ENCODE results near the gene NAV2.
A peak's percentile ranks its signal among the peaks of the same experiment; 100 is the strongest.

The NAV2 gene

GRCh38 chr11:19702620-19703019 lies 10.0 kb upstream of the NAV2 start:
- Histone ChIP-seq H3K36me3 (ENCODE audit: control insufficient read depth in 2 of 2, insufficient read depth in 2 of 2, low read length in 2 of 2) (no peaks in the 10 kb centered on the region), H3K4me3 (ENCODE audit: low read length in 2 of 2) (no peak overlapping the region), H3K27ac (ENCODE audit: low read depth in 2 of 2, low read length in 2 of 2) (no peak overlapping the region), H3K27me3 (ENCODE audit: control insufficient read depth in 2 of 2, insufficient read depth in 2 of 2, low read length in 2 of 2) (no peaks in the 10 kb centered on the region), H3K9me3 (ENCODE audit: control insufficient read depth in 2 of 2, low read length in 2 of 2) (no peaks in the 10 kb centered on the region), H3K9ac (ENCODE audit: low read depth in 1 of 2, low read length in 2 of 2) (no peak overlapping the region), H3K4me1 (ENCODE audit: control insufficient read depth in 2 of 2, insufficient read depth in 2 of 2, low read length in 2 of 2) (no peaks in the 10 kb centered on the region)

- Histone ChIP-seq H3K9ac (ENCODE audit: low read depth in 1 of 2, low read length in 2 of 2) (no peak overlapping the region), H3K9me3 (ENCODE audit: control insufficient read depth in 2 of 2, low read length in 2 of 2) (no peaks in the 10 kb centered on the region), H3K4me1 (ENCODE audit: control insufficient read depth in 2 of 2, insufficient read depth in 2 of 2, low read length in 2 of 2) (no peaks in the 10 kb centered on the region), H3K27ac (ENCODE audit: low read depth in 2 of 2, low read length in 2 of 2) (no peak overlapping the region), H3K4me3 (ENCODE audit: low read length in 2 of 2) (no peak overlapping the region), H3K27me3 (ENCODE audit: control insufficient read depth in 2 of 2, insufficient read depth in 2 of 2, low read length in 2 of 2) (no peaks in the 10 kb centered on the region), H3K36me3 (ENCODE audit: control insufficient read depth in 2 of 2, insufficient read depth in 2 of 2, low read length in 2 of 2) (no peaks in the 10 kb centered on the region)
Observed at GRCh38 chr11:19703211-19703610, 9.4 kb upstream of the NAV2 start.

GRCh38 chr11:19704213-19704612 lies 8.4 kb upstream of the NAV2 start:
- H3K36me3 ChIP-seq (ENCODE audit: control insufficient read depth in 2 of 2, insufficient read depth in 2 of 2, low read length in 2 of 2): no peaks in the 10 kb centered on the region
- H3K4me1 ChIP-seq (ENCODE audit: control insufficient read depth in 2 of 2, insufficient read depth in 2 of 2, low read length in 2 of 2): no peaks in the 10 kb centered on the region
- no peaks in the 10 kb centered on the region for H3K9me3 ChIP-seq (ENCODE audit: control insufficient read depth in 2 of 2, low read length in 2 of 2)
- no peak overlapping the region for H3K9ac ChIP-seq (ENCODE audit: low read depth in 1 of 2, low read length in 2 of 2)
- H3K27me3 ChIP-seq (ENCODE audit: control insufficient read depth in 2 of 2, insufficient read depth in 2 of 2, low read length in 2 of 2): no peaks in the 10 kb centered on the region
- H3K4me3 ChIP-seq (ENCODE audit: low read length in 2 of 2): no peak overlapping the region
- no peak overlapping the region for H3K27ac ChIP-seq (ENCODE audit: low read depth in 2 of 2, low read length in 2 of 2)

GRCh38 chr11:19705936-19706335 lies 6.7 kb upstream of the NAV2 start:
- H3K27me3 ChIP-seq (ENCODE audit: control insufficient read depth in 2 of 2, insufficient read depth in 2 of 2, low read length in 2 of 2): no peaks in the 10 kb centered on the region
- no peak overlapping the region for H3K4me3 ChIP-seq (ENCODE audit: low read length in 2 of 2)
- H3K9me3 ChIP-seq (ENCODE audit: control insufficient read depth in 2 of 2, low read length in 2 of 2): no peaks in the 10 kb centered on the region
- H3K4me1 ChIP-seq (ENCODE audit: control insufficient read depth in 2 of 2, insufficient read depth in 2 of 2, low read length in 2 of 2): no peaks in the 10 kb centered on the region
- no peak overlapping the region for H3K27ac ChIP-seq (ENCODE audit: low read depth in 2 of 2, low read length in 2 of 2)
- H3K9ac ChIP-seq (ENCODE audit: low read depth in 1 of 2, low read length in 2 of 2): no peak overlapping the region
- no peaks in the 10 kb centered on the region for H3K36me3 ChIP-seq (ENCODE audit: control insufficient read depth in 2 of 2, insufficient read depth in 2 of 2, low read length in 2 of 2)

- H3K9ac ChIP-seq (ENCODE audit: low read depth in 1 of 2, low read length in 2 of 2): peak overlapping the region; percentile 65 to 76
- no peaks in the 10 kb centered on the region for H3K9me3 ChIP-seq (ENCODE audit: control insufficient read depth in 2 of 2, low read length in 2 of 2)
- peaks cover 18 to 23% of the 10 kb centered on the region in 2 donors for H3K4me1 ChIP-seq (ENCODE audit: control insufficient read depth in 2 of 2, insufficient read depth in 2 of 2, low read length in 2 of 2)
- H3K36me3 ChIP-seq (ENCODE audit: control insufficient read depth in 2 of 2, insufficient read depth in 2 of 2, low read length in 2 of 2): no peaks in the 10 kb centered on the region
- peak overlapping the region; percentile 73 to 79 for H3K27ac ChIP-seq (ENCODE audit: low read depth in 2 of 2, low read length in 2 of 2)
- H3K27me3 ChIP-seq (ENCODE audit: control insufficient read depth in 2 of 2, insufficient read depth in 2 of 2, low read length in 2 of 2): peaks cover 29 to 32% of the 10 kb centered on the region in 2 donors
- peak overlapping the region; percentile 74 to 78 for H3K4me3 ChIP-seq (ENCODE audit: low read length in 2 of 2)
Observed at GRCh38 chr11:19711911-19712280, 741 bp upstream of the NAV2 start.

DNA sequence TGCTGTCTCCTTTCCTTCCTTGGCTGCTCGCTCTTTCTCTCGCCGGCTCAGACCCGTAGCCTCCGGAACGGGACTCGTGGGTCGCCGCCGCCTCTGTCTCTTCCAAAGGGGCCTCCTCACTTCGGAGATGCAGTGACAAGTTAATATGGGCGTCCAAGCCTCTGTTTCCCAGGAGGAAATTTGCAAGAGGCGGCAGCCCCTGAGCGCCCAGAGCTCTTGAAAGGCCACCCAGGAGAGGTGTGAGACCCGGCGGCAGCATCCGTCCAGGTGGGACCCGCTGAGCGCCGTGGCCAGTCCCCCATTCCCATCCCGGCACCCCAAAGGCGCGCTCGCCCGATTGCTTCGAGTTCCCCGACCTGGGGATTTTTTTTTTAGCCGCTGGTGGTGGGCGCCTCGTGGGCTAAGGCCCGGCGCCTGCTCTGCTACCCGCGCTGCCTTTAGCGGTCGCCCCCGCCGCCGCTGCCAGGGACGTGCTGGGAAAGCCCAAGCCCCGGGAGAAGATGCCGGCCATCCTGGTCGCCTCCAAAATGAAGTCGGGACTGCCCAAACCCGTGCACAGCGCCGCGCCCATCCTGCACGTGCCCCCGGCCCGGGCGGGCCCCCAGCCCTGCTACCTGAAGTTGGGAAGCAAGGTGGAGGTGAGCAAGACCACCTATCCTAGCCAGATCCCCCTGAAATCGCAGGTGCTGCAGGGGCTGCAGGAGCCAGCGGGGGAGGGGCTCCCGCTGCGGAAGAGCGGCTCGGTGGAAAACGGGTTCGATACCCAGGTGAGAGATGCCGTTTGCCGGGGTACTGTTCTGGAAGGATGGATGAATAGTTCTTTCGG lies 772 bp downstream of the NAV2 start:
- no peaks in the 10 kb centered on the region for H3K9me3 ChIP-seq (ENCODE audit: control insufficient read depth in 2 of 2, low read length in 2 of 2)
- peak overlapping the region; percentile 24 to 76 for H3K9ac ChIP-seq (ENCODE audit: low read depth in 1 of 2, low read length in 2 of 2)
- peaks cover 29 to 32% of the 10 kb centered on the region in 2 donors for H3K27me3 ChIP-seq (ENCODE audit: control insufficient read depth in 2 of 2, insufficient read depth in 2 of 2, low read length in 2 of 2)
- peaks cover 18 to 23% of the 10 kb centered on the region in 2 donors for H3K4me1 ChIP-seq (ENCODE audit: control insufficient read depth in 2 of 2, insufficient read depth in 2 of 2, low read length in 2 of 2)
- peak overlapping the region; percentile 18 to 43 for H3K27ac ChIP-seq (ENCODE audit: low read depth in 2 of 2, low read length in 2 of 2)
- H3K36me3 ChIP-seq (ENCODE audit: control insufficient read depth in 2 of 2, insufficient read depth in 2 of 2, low read length in 2 of 2): no peaks in the 10 kb centered on the region
- H3K4me3 ChIP-seq (ENCODE audit: low read length in 2 of 2): peak overlapping the region; percentile 75 to 81

DNA sequence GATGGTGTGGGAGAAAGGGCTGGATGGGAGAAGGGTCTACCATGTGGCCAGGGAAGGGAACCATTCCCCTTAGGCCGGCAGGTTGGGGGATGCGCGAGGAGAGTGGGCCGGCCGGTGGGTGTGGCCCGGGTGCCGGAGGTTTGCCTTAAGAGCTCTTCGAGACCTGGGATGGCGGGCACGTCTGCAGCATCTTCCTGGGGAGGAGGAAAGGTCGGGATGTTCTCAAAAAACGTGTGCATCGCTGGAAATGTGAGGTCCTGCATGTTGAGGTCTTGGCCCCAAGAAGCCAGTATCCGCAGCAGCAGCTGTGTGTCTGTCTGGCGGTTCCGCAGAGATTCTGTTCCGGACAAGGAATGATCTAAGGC lies 1.4 kb downstream of the NAV2 start:
- peak overlapping the region in 1 of 2 donors; percentile 24 for H3K27ac ChIP-seq (ENCODE audit: low read depth in 2 of 2, low read length in 2 of 2)
- H3K4me3 ChIP-seq (ENCODE audit: low read length in 2 of 2): peak overlapping the region in 1 of 2 donors; percentile 60
- H3K9me3 ChIP-seq (ENCODE audit: control insufficient read depth in 2 of 2, low read length in 2 of 2): no peaks in the 10 kb centered on the region
- no peaks in the 10 kb centered on the region for H3K36me3 ChIP-seq (ENCODE audit: control insufficient read depth in 2 of 2, insufficient read depth in 2 of 2, low read length in 2 of 2)
- peaks cover 29 to 32% of the 10 kb centered on the region in 2 donors for H3K27me3 ChIP-seq (ENCODE audit: control insufficient read depth in 2 of 2, insufficient read depth in 2 of 2, low read length in 2 of 2)
- H3K9ac ChIP-seq (ENCODE audit: low read depth in 1 of 2, low read length in 2 of 2): peak overlapping the region in 1 of 2 donors; percentile 6
- H3K4me1 ChIP-seq (ENCODE audit: control insufficient read depth in 2 of 2, insufficient read depth in 2 of 2, low read length in 2 of 2): peaks cover 18 to 23% of the 10 kb centered on the region in 2 donors

GRCh38 chr11:19714387-19715363 lies 2.0 kb downstream of the NAV2 start:
- H3K9me3 ChIP-seq (ENCODE audit: control insufficient read depth in 2 of 2, low read length in 2 of 2): no peaks in the 10 kb centered on the region
- H3K9ac ChIP-seq (ENCODE audit: low read depth in 1 of 2, low read length in 2 of 2): peak overlapping the region in 1 of 2 donors; percentile 17
- H3K27me3 ChIP-seq (ENCODE audit: control insufficient read depth in 2 of 2, insufficient read depth in 2 of 2, low read length in 2 of 2): peaks cover 29 to 32% of the 10 kb centered on the region in 2 donors
- peak overlapping the region in 1 of 2 donors; percentile 60 for H3K4me3 ChIP-seq (ENCODE audit: low read length in 2 of 2)
- peaks cover 18 to 23% of the 10 kb centered on the region in 2 donors for H3K4me1 ChIP-seq (ENCODE audit: control insufficient read depth in 2 of 2, insufficient read depth in 2 of 2, low read length in 2 of 2)
- H3K27ac ChIP-seq (ENCODE audit: low read depth in 2 of 2, low read length in 2 of 2): peak overlapping the region in 1 of 2 donors; percentile 24
- no peaks in the 10 kb centered on the region for H3K36me3 ChIP-seq (ENCODE audit: control insufficient read depth in 2 of 2, insufficient read depth in 2 of 2, low read length in 2 of 2)

DNA sequence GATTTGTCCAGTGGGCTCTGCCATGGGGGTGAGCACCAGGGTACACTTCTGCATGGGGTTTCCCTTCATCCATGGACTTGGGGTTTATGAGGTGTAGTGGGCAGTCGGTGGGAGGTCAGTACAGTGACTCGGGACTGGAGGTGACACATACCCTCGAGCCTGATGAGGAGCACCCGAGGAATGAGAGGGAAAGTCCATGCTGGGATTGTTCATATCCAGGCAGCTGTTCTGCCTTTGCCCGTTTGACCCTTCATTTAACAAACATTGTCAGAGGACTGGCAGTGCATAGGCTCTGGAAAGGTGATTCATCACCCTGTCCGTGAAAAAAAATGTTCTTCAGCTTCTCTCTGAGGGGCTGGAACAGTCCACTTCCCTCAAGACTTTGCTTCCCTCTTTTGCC lies 2.7 kb downstream of the NAV2 start:
- Histone ChIP-seq H3K4me3 (ENCODE audit: low read length in 2 of 2) (no peak overlapping the region), H3K9ac (ENCODE audit: low read depth in 1 of 2, low read length in 2 of 2) (no peak overlapping the region), H3K4me1 (ENCODE audit: control insufficient read depth in 2 of 2, insufficient read depth in 2 of 2, low read length in 2 of 2) (peaks cover 18 to 23% of the 10 kb centered on the region in 2 donors), H3K9me3 (ENCODE audit: control insufficient read depth in 2 of 2, low read length in 2 of 2) (no peaks in the 10 kb centered on the region), H3K27ac (ENCODE audit: low read depth in 2 of 2, low read length in 2 of 2) (peak overlapping the region in 1 of 2 donors; percentile 24), H3K27me3 (ENCODE audit: control insufficient read depth in 2 of 2, insufficient read depth in 2 of 2, low read length in 2 of 2) (peaks cover 29 to 32% of the 10 kb centered on the region in 2 donors), H3K36me3 (ENCODE audit: control insufficient read depth in 2 of 2, insufficient read depth in 2 of 2, low read length in 2 of 2) (no peaks in the 10 kb centered on the region)

- Histone ChIP-seq H3K9me3 (ENCODE audit: control insufficient read depth in 2 of 2, low read length in 2 of 2) (no peaks in the 10 kb centered on the region), H3K4me1 (ENCODE audit: control insufficient read depth in 2 of 2, insufficient read depth in 2 of 2, low read length in 2 of 2) (peaks cover 9 to 12% of the 10 kb centered on the region in 2 donors), H3K27me3 (ENCODE audit: control insufficient read depth in 2 of 2, insufficient read depth in 2 of 2, low read length in 2 of 2) (peaks cover 27 to 30% of the 10 kb centered on the region in 2 donors), H3K27ac (ENCODE audit: low read depth in 2 of 2, low read length in 2 of 2) (no peak overlapping the region), H3K9ac (ENCODE audit: low read depth in 1 of 2, low read length in 2 of 2) (no peak overlapping the region), H3K4me3 (ENCODE audit: low read length in 2 of 2) (no peak overlapping the region), H3K36me3 (ENCODE audit: control insufficient read depth in 2 of 2, insufficient read depth in 2 of 2, low read length in 2 of 2) (no peaks in the 10 kb centered on the region)
Observed at GRCh38 chr11:19718051-19718450, 5.4 kb downstream of the NAV2 start.

Data from mucosa of rectum (tissue), 2 donors.